Measurements from ENCODE around the gene TSEN34.
A peak's percentile ranks its signal among the peaks of the same experiment; 100 is the strongest.
"Not testable (repeated sequence)": the region's sequence is repeated elsewhere in the genome, so short reads cannot be mapped to it uniquely, and the experiment has no call there.

Gene TSEN34

DNA sequence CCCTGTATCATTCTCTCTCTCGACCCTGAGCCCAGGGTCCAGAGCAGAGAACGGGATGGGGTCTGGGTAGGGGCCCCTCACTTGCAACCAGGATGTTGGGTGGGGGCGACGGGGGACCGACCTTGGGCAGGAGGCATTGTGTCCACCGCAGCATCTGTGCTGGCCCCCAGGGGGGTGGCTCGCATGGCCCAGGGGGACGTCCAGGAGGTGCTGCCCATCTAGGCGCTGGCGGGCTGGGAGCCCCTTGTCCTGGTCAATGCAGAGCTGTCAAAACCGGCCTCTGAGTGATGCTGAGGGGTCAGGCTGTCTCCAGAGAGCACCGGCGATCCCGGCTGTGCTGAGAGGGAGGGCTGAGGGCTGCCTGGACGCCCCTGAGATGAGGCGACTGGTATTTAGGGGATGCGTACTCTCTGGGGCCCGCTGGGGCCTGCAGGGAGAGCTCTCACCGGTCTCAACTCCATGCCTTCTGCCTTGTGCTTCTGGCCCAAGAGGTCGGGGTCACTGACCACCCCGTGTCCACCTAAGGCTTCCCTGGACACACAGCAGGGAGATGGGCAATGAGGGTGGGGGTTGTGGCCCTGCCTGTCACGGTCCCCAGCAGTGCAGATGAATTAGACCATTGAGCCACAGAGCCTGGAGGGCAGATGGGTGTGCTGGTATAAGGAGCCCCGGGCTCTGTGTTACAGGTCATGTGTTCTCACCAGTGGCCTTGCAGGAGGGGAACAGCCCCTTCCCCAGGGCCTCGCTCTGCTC, 18.1 kb downstream of the TSEN34 start:
- no peak for DNase-seq (ENCODE audit: low spot score)

DNA sequence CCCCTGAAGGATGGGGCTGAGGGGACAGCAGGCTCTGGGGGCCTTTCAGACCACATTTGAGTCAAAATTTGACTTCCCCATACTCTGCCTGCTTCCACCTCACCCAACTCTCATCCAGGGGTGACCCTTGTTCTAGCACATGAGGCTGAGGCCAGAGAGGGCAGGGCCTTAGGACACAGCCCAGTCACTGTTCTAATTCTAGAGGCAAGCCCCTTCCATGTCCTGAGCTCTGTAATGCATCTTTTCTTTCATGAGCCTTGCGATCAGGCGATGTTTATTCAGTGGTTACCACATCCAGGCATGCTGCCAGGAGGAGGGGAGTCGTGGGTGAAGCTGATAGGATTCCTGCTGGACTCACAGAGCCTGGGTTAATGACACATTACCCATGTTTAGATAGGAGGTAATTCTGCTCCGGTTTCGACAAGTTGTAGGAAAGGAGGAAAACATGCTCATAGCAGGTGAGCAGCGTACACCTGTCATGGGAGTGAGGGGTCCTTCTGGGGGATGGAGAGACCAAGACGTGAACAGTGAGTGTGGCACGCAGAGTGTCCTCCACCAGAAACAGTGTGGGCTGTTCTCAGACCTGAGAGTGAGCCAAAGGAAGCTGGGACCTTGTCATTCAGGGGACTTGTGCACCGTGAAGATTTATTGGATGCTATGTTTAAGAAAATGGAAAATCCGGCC, 18.8 kb downstream of the TSEN34 start:
- no peak for DNase-seq (ENCODE audit: low spot score)

DNA sequence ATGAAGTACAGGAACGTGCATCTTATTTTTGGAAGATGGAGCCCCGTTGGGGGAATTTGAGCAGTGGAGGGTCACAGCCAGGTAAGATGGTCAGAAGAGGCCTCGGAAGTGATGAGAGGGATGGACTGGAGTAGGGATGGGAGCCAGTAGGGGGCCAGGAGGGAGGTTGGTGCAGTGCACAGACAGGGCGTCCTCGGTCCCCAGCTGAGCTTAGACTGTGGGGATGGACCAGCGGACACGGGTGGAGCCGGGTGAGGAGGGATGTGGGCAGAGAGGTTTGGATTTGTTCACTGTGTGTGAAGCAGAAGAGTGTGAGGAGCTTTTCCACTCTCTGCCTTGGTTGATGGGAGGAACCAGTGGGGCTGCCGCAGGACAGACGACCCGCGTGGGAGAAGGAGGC, 20.1 kb downstream of the TSEN34 start:
- DNase-seq (ENCODE audit: low spot score), result no peak

DNA sequence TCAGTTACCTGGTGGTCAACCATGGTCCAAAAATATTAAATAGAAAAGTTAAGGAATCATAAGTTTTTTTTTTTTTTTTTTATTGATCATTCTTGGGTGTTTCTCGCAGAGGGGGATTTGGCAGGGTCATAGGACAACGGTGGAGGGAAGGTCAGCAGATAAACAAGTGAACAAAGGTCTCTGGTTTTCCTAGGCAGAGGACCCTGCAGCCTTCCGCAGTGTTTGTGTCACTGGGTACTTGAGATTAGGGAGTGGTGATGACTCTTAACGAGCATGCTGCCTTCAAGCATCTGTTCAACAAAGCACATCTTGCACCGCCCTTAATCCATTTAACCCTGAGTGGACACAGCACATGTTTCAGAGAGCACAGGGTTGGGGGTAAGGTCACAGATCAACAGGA, 23.1 kb downstream of the TSEN34 start:
- DNase-seq (ENCODE audit: low spot score), result not testable (repeated sequence)

DNA sequence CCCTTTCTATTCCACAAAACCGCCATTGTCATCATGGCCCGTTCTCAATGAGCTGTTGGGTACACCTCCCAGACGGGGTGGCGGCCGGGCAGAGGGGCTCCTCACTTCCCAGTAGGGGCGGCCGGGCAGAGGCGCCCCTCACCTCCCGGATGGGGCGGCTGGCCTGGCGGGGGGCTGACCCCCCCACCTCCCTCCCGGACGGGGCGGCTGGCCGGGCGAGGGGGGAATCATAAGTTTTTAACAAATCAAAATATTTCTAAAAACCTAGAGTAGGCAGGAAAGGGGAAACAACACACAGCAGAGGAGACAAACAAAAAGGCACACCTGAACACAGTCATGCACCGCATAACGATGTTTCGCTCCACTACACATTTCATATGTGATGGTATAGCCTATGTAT, 23.6 kb downstream of the TSEN34 start:
- not testable (repeated sequence) for DNase-seq (ENCODE audit: low spot score)

DNA sequence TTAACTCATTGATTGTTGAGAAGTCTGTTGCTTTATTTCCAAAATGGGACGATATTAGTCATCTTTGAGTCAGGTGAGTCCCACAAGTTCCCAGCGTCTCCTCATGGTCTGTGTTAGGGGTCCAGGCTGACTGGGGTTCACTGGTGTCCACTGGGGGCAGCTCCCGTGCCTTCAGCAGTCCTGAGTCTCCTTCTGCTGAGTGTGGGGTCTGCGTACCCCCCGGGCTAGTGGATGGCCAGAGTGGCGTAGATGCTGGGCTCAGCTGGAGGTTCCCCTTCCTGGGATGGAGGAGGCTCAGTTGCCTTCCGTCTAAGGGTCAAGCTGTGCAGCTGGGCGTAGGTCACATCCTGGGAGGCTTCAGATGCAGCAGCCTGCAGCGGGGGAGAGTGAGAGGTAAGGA, 25.8 kb downstream of the TSEN34 start:
- DNase-seq (ENCODE audit: low spot score), result no peak

DNA sequence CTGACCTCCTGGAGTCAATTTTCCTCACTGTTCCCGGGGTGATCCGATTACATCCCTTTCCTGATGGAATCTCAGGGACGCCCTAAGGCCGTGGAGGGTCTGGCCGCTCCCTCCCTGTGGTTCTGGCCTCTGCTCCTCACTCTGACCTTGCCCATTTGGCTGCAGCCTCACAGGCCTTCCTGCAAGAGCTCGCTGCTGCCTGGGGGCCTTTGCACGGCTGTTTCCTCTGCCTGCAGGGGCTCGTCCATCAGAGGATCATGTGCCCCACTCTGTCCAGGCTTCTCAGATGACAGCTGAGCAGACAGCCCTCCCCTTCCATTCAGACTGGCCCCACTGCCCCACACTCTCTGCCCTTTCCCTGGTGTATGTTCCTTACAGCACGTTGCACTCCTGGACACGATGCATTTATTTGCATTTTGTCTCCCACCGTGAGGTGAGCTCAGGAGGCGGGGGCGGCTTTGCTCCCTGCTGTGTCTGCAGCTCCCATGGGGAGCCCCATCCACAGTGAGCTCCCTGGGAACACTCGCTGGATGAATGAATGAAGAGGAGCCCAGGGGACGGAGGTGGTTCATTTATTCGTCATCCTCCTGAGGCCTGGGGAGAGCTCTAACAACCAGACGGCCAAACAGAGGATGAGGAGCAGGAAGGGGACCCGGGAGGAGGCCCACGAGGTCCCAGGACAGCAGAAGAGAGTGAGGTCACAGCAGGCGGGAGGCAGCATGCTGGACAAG, 26.6 kb downstream of the TSEN34 start:
- not testable (repeated sequence) for DNase-seq (ENCODE audit: low spot score)

DNA sequence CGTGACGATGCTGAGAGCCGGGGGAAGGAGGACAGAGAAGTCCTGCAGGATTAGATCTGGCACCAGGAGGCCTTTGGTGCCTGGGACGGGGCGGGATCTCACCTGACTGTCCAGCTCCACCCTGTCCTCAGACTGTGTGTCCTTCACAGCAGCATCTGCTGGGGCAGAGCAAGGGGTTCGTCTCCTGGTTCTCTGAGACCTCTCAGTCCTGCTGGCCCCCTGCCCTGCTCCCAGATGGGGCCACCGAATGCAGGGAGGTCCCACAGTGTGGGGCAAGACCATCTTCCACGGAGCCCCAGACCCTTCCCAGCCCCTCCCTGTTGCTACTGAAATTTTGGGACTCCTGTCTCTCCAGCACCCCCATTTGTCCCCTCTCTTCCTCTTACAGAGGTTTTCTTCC, 27.2 kb downstream of the TSEN34 start:
- DNase-seq (ENCODE audit: low spot score), result no peak

DNA sequence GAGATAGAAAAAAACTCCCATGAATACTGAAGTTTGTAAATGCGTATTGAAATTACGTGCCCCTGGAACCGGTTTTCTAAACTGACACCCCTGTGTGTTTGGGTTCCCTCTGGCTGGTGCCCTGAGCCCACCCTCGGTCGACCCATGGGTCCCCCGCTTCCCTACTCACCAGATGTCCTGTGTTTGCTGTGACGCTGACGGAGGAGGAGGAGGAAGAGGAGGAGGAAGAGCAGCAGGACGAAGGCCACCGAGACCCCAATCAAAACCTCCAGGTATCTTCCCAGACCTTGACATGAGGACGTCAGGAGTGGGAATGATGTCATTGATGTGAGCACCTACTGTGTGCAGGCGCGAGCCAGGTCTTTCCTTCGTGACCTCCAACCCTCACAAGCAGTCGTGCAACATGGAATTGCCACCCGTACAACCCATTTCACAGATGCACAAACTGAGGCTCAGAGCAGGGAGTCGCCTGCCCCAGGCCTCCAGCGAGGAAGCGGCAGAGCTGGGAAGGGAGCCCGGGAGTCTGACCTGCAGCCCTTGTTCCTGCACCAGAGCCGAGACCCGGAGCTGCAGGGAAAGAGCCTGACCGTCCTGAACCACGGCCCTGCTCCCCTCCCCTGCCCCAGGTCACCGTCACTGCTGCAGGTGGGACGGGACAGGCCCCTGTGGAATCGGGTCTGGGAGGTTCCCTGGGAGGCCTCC, 28.0 kb downstream of the TSEN34 start:
- DNase-seq (ENCODE audit: low spot score), result no peak

DNA sequence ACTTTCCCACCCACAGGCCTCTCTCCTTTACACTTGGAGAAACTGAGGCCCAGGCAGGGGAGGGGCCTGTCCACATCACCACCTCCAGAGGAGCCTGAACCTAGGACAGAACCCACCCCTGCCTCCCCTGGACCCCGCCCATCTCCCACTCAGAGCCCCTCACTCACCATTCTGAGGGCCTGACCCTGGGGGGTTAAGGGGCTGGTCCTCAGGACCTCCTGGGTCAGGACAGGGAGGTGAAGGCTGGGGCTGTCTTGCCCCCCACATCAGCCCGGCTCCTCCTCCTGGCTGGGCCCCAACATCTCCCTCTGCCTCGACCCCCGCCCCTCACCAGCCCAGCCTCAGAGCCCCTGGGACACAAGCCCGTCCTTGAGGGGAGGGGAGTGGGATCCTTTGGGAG, 28.6 kb downstream of the TSEN34 start:
- not testable (repeated sequence) for DNase-seq (ENCODE audit: low spot score)

DNA sequence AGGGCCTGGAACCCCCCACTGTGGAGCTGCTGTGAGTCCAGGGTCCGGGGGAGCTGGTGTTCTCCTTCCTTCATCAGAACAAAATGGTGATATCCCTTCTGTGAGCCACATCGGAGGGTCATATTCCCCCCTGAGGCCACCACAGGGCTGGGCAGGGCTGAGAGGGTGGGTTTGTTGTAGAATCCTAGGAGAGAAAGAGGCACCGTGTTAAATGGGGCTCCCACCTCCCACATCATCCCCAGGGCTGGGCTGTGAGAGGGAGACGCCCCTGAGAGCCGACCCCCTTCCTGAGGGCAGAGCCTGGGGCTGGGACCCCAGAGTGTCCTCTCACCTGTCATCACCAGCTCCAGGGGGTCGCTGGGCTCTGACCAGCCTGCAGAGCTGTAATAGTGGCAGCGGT, 30.8 kb downstream of the TSEN34 start:
- not testable (repeated sequence) for DNase-seq (ENCODE audit: low spot score)

DNA sequence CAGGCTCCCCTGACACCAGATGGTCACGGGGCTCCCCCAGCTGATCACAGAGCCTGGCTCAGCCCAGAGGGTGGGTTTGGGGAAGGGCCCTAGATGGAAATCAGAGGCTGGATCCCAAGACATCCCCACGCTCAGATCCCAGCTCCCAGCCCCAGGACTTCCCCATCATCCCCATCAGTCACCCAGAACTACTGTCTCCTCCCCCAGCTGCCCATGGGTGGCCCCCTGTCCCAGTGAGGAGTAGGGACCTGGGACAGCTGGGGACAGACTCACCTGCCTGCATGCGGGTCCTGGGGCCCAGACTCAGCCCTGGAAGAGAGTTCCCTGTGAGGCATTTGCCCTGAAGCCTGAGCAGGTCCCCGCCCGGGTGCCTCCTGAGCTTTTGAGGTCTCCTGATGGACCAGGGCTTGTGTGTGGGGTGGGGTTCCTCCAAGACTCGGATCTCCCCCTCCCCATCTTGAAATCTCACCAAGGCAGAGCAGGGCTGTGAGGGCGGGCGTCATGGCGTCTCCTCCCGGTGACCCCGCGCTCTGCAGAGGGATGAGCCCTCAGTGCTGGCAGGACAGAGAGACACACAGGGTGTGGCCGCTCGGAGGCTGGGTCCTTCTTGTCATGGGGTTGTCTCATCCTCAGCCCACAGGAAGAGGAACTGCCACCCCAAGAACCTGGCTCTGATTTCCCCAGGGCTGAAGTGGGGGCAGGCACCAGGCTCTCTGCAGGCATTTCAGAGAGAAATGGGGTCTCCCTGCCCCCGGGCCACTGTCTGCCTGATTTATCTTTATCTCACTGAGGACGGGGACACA, 31.6 kb downstream of the TSEN34 start, which contains the start of gene LILRB3:
TSS of gene LILRB3 (minus strand) at position 534 of the 803 bp plus-strand sequence. CDS start at position 503, 31 bp downstream.
- DNase-seq (ENCODE audit: low spot score), result not testable (repeated sequence)

DNA sequence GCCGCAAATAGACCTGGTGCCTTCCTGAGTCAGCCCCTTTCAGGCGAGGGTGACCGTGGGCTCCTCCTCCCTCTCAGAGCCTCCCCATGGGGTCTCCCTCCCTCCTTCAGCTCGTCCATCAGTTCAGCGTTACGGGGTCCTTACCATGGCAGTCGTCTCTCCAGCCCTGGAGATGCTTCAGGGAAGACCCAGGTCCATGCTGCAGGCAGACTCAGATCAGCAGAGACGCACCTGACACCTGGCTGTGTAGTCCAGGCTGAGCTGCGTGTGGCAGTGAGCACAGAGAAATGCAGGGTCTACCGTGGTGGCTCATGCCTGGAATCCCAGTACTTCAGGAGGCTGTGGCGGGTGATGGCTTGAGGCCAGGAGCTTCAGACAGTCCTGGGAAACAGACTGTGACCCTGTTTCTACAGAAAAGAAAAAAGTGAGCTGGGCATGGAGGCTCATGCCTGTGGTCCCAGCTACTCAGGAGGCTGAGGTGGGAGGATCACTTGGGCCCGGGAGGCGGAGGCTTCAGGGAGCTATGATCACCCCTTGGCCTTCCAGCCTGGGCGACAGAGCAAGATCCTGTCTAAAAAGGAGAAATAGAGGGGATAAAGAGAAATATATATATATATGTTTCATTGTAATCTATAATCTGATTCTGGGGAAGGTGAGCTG, 32.3 kb downstream of the TSEN34 start:
- DNase-seq (ENCODE audit: low spot score), result not testable (repeated sequence)

DNA sequence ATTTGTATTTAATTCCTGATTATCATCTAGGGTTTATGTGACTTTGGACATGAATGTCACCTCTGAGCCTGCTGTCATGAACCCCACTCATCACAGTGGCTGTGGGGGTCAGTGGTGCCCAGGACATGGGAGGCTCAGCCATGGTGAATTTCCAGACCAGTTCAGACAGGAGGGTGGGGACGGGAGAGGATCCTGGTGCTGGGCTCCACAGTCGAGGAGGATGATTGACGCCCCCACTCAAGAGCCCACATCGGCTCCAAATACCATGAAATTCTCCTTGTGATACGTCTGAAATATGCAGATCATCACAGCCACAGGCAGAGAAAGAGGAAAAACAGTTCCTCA, 32.8 kb downstream of the TSEN34 start:
- not testable (repeated sequence) for DNase-seq (ENCODE audit: low spot score)

DNA sequence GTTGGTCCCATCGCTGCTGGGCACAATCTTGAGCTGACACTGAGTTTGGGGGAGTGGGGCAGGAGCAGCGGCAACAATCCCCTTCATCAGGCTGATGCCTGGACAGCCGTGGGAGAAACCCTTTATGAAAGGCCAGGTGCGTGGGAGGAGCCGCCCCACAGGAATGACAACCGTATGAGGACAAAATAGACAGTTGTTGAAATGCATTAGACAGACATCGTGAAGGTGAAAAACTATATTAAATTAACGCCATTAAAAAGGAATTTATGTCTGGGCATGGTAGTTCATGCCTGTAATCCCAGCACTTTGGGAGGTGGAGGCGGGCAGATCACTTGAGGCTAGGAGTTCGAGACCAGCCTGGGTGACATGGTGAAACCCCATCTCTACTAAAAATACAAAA, 33.5 kb downstream of the TSEN34 start:
- DNase-seq (ENCODE audit: low spot score), result not testable (repeated sequence)

DNA sequence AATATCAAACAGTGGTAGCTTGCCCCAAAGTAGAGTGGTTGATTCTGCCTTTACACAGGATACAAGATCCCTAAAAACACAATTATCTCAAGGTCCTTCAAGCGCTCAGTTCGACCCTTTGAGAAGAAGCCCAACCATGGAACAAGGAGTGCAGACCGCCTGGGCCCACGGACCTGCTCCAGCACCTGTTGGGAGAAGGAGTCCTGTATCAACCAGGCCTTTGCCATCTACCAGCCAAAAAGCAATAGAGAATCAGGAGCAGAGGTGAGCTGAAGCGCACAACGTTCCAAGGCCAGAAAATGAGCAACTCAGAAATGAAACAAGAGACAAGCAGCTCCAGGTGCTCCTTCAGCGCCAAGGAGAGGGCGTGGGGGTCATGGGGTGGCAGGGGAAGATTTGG, 38.0 kb downstream of the TSEN34 start:
- DNase-seq (ENCODE audit: low spot score), result no peak

DNA sequence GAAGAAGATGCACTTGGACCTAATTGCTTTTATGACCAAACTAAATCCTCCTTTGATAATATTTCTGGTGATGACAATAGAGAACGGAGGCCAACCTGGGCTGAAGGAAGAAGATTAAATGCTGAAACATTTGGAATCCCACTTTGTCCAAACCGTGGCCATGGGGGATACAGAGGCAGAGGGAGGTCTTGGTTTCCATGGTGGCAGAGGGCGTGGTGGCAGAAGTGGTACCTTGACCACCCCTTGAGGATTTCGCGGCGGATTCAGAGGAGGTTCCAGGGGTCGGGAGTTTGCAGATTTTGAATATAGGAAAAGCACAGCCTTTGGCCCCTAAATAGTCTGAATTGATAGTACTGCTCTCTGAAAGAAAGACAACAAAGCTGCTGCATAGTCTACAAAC, 38.9 kb downstream of the TSEN34 start:
- no peak for DNase-seq (ENCODE audit: low spot score)

DNA sequence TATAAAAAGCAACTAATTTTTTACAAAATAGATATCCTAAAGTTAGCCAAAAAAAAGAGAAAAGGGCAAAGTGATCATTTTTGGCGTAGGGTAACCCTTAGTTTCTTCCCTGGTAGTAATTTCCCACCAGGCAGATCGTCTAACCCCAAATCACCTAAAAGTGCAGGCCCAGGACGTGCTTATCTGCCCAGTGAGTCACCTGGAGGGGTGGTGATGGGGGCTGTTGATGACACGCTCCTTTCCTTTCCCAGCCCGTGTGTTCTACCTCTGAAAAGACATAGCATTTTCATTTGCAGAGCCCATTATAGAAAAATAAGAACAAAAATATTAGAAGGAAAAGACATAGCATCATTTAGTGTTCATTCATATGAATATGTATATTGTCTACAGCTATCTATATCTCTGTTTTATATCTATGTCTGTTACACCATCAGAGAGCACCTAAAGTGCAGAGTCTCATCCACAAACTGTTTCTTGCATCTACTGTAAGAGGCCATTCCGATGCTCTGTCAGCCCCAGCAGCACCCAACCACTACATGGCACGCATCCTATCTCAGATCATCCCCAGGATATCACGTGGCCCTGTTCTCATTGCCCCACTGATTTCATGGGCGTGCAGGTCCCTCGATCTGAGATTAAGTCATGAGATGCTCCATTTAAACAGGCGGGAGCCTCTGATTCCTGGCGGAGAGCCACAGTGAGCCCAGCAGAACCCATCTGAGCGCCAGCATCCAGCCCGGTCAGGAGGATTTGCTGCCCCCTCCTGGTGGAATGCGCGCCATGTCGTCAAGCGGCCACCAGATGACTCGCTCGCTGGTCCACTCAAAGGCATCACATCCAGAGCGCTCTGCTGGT, 40.2 kb downstream of the TSEN34 start:
- DNase-seq (ENCODE audit: low spot score), result peak; percentile 94

DNA sequence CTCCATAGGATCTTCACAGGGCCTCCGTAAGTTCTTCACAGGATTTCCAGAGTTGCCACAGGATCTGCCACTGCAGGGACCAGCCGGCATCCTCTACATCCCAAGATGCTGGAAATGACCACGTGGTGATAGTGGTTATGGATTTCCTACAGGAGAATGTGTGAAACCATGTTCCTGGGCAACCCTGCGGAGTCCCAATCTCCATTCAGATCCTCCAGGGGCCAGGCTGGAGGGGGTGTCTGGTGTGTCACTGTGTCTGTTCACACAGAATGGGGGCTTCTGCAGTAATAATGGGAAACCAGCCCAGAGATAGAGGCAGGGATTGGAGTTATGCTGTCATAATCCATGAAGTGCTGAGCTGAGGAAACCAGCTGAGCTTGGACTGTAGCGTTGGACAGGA, 42.8 kb downstream of the TSEN34 start:
- no peak for DNase-seq (ENCODE audit: low spot score)
